Body of pancreas (tissue), 4 donors: Measurements from ENCODE around the gene SPATA31C2. TPM values are rescaled to one million over a fixed set of nuclear protein-coding genes. Genes with fewer than 3 reads are reported as not detected.

Experiments used
- ATAC-seq: fragments of 150-250 bp; one replicate; pipeline ENCODE4 v1.9.1; 2016
- DNase-seq, 4 donors: peaks; one replicate each; pipeline ENCODE4 v3.0.0-alpha.2; 2019
- H3K27ac ChIP-seq, 4 donors: fragments of 200-600 bp; sonication (generic); 1 replicate in 3 of 4; 2 replicates in 1 of 4; pipeline versions ENCODE4 v1.5.1 to v1.6.1; 2016 to 2019; ENCODE audit warnings: mild to moderate bottlenecking in 1 of 4, mixed read lengths in 1 of 4, moderate library complexity in 1 of 4
- H3K27me3 ChIP-seq, 2 donors: fragments of 200-600 bp; sonication (generic); one replicate each; pipeline ENCODE4 v1.6.0; 2016; ENCODE audit warnings: mild to moderate bottlenecking in 1 of 2
- H3K36me3 ChIP-seq, 2 donors: fragments of 200-600 bp; sonication (generic); replicated peaks in 1 of 2; 2 replicates each; pipeline ENCODE4 v1.5.1; 2016; ENCODE audit warnings: low read depth in 2 of 2; ENCODE audit not compliant: insufficient read depth in 1 of 2
- H3K4me1 ChIP-seq: fragments of 200-600 bp; sonication (generic); one replicate; pipeline ENCODE4 v1.6.0; 2016
- H3K4me3 ChIP-seq, 2 donors: fragments of 200-600 bp; sonication (generic); 1 replicate in 1 of 2; 2 replicates in 1 of 2; pipeline ENCODE4 v1.5.1; 2016 to 2019
- H3K9me3 ChIP-seq, 3 donors: fragments of 200-600 bp; sonication (generic); 1 replicate in 2 of 3; 2 replicates in 1 of 3; pipeline ENCODE4 v1.5.1; 2016
- POLR2A ChIP-seq, 3 donors: fragments of 450-650 bp; IDR thresholded peaks; one replicate each; pipeline ENCODE4 v1.6.1; 2016; ENCODE audit warnings: antibody characterized with exemption in 3 of 3, mild to moderate bottlenecking in 2 of 3
- WGBS, 2 donors: methylation state at CpG; one replicate each; pipeline ENCODE4 v1.1.5; 2017; 5-methylcytosine and 5-hydroxymethylcytosine counted together
- intact Hi-C: fragments of 100-400 bp; cut with DNase I; formaldehyde crosslinking; loops from one replicate; pipeline ENCODE4 v1.15.1; 2023
- total RNA-seq, 2 donors: library from RNA; depleted of rRNA; stranded (reverse); fragments of >200 nt; gene quantifications; one replicate each; pipeline ENCODE4 v1.1.0, GENCODE V29; 2016
- TF ChIP-seq, protein P1 (sequence below), 7 experiments: fragments of 450-650 bp in 4 of 7; fragments of 200-600 bp in 3 of 7; sonication (generic) in 3 of 7; IDR thresholded peaks; one replicate each; pipeline ENCODE4 v1.5.1; 2016 to 2019; ENCODE audit warnings: antibody characterized with exemption in 7 of 7

The SPATA31C2 gene
- total RNA-seq, 2 donors from 2014 or later, result not detected

- DNase-seq (no peak), ATAC-seq (no peak)
- no peak overlapping the region for H3K4me3 ChIP-seq
- intact Hi-C loops, result no loop called here
- no peaks in the 10 kb centered on the region for H3K9me3 ChIP-seq
- TF ChIP-seq POLR2A (IDR thresholded peaks at IDR 0.05), result no peak
- TF ChIP-seq, protein P1, sequence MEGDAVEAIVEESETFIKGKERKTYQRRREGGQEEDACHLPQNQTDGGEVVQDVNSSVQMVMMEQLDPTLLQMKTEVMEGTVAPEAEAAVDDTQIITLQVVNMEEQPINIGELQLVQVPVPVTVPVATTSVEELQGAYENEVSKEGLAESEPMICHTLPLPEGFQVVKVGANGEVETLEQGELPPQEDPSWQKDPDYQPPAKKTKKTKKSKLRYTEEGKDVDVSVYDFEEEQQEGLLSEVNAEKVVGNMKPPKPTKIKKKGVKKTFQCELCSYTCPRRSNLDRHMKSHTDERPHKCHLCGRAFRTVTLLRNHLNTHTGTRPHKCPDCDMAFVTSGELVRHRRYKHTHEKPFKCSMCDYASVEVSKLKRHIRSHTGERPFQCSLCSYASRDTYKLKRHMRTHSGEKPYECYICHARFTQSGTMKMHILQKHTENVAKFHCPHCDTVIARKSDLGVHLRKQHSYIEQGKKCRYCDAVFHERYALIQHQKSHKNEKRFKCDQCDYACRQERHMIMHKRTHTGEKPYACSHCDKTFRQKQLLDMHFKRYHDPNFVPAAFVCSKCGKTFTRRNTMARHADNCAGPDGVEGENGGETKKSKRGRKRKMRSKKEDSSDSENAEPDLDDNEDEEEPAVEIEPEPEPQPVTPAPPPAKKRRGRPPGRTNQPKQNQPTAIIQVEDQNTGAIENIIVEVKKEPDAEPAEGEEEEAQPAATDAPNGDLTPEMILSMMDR (IDR thresholded peaks at IDR 0.05), result no peak
- H3K4me1 ChIP-seq, result peaks cover 6% of the 10 kb centered on the region
- no peaks in the 10 kb centered on the region for H3K36me3 ChIP-seq
- H3K27me3 ChIP-seq, result no peaks in the 10 kb centered on the region
- 78 to 84% methylated on average over 5 of the region's 5 CpGs for WGBS, 2 donors
- no peak overlapping the region for H3K27ac ChIP-seq
These were observed 53.7 kb downstream of the SPATA31C2 start for GRCh38 chr9:88084357-88085183.

Other genes with a start within 250 kb of the SPATA31C2 start
- gene SPATA31C1, start 220.5 kb downstream of the SPATA31C2 start, total RNA-seq, result not detected
- gene CDK20, start 163.9 kb downstream of the SPATA31C2 start, total RNA-seq, result 1 to 10 TPM; 7.3 to 7.5 TPM
- gene SPIN1, start 250.0 kb upstream of the SPATA31C2 start, total RNA-seq, result 10 to 100 TPM; 21.8 to 42.8 TPM